T-helper 2 cell treated with Interferon-gamma antibody and Interleukin-4, amounts not matched to agents 100 ng/mL and 5 ng/mL, for 36 hours (primary cell): ENCODE data around the gene BEST4. TPM values are rescaled to one million over a fixed set of nuclear protein-coding genes. Genes with fewer than 3 reads are reported as not detected.

Source experiments
- intact Hi-C: fragments of 100-400 bp; cut with micrococcal nuclease; formaldehyde crosslinking; loops from one replicate; pipeline ENCODE4 v1.15.1; 2023
- total RNA-seq: library from RNA; stranded (reverse); gene quantifications from 2 replicates; pipeline ENCODE4 v1.2.3, GENCODE V29; 2022

BEST4 gene
- total RNA-seq, 1 donor from 2014 or later, result 0.55 TPM

DNA sequence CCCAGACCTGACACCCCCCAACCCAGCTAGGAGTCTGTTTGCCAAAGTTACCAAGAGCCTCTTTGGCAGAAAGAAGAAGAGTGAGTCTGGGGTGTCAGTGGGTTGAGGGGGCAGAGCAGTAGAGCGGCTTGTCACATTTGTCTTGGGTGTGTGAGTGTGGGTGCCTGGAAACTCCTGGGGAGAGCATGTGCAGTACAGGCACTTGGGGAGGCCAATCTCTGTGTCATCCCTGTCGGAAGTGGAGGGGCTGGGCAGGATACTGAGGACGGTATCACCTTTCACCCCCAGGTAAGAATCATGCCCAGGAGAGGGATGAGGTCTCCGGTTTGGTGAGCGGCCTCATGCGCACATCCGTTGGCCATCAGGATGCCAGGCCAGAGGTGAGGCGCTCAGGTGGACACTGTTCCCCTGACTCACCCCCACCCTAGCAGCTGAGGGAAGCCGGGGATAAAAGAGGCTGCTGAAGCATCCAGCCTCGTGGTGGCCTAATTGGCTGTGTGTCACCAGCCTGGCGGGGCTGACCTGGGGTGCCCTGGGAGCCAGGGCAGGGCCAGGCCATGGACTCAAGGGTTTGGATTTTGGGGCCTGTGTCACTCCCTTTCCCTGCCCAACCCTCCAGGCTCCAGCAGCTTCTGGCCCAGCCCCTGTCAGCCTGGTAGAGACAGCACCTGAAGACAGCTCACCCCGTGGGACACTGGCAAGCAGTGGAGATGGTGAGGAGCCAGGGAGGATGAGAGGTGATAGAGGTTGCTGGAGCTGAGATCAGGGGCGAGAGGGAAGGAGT is 15.5 kb upstream of the BEST4 start:
- intact Hi-C loops, result loop anchor here (5.0 kb wide), 3 partner anchors 209 to 884 kb away; partner anchors contain the start of genes GPBP1L1, HECTD3, TESK2 and TMEM69

GRCh38 chr1:44803062-44803311 is 15.0 kb upstream of the BEST4 start:
- intact Hi-C loops, result loop anchor here (5.0 kb wide), 3 partner anchors 209 to 884 kb away; partner anchors contain the start of genes GPBP1L1, HECTD3, TESK2 and TMEM69

- intact Hi-C loops, result loop anchor here (5.0 kb wide), 3 partner anchors 210 to 885 kb away; partner anchors contain the start of genes GPBP1L1, HECTD3, TESK2 and TMEM69
These were observed 14.5 kb upstream of the BEST4 start for GRCh38 chr1:44802306-44803061.

DNA sequence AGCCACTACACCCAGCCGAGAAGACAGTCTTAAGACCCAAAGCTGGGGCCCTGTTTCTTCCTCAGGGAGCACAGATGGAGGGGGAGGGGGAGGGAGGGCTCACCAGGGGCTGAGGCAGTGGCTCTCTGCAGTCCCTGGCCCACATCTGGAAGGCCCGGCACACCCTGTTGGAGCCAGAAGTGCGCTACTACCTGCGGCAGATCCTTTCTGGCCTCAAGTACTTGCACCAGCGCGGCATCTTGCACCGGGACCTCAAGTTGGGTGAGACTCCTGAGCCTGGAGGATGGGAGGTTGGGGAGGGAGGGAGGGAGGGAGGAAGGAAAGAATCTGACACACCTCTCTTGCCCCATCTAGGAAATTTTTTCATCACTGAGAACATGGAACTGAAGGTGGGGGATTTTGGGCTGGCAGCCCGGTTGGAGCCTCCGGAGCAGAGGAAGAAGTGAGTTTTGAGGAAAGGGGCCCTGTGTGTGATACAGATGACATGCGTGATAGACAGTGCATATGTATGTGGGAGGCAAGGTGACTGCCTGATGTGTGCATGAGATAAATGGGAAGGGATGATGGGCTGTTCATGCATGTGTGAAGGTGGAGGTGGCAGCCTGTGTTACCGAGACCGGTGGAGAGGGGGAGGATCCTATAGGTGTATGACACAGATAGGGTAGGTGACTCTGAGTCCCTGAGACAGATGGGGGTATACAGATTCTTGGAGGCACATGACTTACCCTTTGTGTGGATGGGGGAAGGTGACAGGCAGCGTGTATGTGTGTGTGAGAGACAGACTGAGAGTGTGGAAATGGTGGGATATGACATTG is 13.7 kb upstream of the BEST4 start:
- intact Hi-C loops, result loop anchor here (1.0 to 5.0 kb wide), 8 partner anchors 8 to 886 kb away; partner anchors contain the start of genes GPBP1L1, HECTD3, NASP and RNU5D-1

GRCh38 chr1:44799770-44800584 is 12.0 kb upstream of the BEST4 start, which contains the start of gene PLK3:
Gene PLK3 (plus strand): TSS chr1:44800377. CDS start chr1:44800464, 87 bp downstream.
- intact Hi-C loops, result loop anchor here (2.0 to 5.0 kb wide), 9 partner anchors 19 to 887 kb away; partner anchors contain the start of genes GPBP1L1, HECTD3, NASP and RNU5D-1

GRCh38 chr1:44798481-44799365 is 10.8 kb upstream of the BEST4 start:
- intact Hi-C loops, result loop anchor here (2.0 to 5.0 kb wide), 2 partner anchors 39 to 504 kb away; no protein-coding TSS in a partner anchor

DNA sequence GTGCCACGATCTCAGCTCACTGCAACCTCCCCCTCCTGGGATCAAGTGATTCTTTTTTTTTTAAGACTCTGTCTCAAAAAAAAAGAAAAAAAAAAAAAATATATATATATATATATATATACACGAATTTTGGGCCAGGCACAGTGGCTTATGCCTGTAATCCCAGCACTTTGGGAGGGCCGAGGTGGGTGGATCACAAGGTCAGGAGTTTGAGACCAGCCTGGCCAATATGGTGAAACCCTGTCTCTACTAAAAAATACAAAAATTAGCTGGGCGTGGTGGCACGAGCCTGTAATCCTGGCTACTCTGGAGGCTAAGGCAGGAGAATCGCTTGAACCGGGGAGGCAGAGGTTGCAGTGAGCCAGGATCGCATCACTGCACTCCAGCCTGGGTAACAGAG is 9.9 kb upstream of the BEST4 start:
- intact Hi-C loops, result loop anchor here (2.0 to 5.0 kb wide), 2 partner anchors 39 to 505 kb away; no protein-coding TSS in a partner anchor

GRCh38 chr1:44792736-44793502 is 4.9 kb upstream of the BEST4 start:
- intact Hi-C loops, result no loop called here

DNA sequence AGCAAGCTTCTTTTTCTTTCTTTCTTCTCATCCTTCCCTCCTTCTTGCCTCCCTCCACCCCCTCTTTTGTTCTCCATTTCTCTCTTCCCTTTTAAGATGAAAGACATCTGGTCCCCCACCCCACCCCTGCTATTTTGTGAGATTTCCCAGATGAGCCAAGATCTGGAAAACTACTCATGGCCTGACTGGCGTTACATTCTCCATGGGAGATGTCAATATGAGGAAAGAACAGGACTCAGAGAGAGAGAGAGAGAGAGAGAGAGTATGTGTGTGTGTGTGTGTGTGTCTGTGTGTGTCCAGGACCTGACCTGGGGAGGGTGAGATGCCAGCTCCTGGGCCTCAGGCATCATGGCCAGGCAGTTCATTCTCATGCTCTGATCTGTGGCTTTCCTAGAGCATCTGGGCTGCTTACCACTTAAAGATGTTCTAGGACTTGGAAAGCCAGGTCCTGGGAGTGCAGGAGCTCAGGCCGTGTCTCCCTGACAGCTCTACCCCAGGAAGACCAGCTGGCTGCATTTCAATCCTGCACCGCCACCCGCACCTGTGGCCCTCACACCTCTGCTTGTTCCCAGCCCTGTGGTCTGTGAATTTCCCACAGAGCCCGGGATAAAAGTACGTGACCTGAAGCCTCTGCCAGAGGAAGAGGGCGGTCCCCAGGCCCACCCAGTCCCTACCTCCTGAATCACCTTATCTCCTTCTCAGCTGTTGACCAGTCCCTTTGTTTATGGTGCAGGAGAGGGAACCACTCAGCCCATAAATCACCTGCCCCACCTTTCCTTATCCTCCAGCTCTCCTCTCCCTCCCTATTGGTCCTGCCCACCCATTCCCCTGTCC is 3.2 kb upstream of the BEST4 start:
- intact Hi-C loops, result no loop called here

DNA sequence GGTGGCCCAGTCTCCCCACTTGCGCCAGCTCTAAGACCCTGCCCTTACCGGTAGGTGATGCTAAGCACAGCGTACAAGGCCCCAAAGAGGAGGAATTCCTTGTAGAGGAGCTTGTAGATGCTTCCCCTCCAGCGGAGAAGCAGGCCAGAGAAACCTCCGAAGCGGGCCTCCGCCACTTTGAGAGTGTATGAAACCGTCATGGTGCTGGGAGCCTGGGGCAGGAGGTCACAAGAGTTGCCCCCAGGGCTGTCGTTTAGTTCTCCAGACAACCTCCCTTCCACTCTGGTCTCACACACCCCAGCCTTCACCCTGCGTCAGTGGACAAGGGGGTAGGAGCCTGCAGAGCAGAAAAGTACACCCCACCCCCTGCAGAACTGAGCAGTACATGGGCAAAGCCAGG is 464 bp downstream of the BEST4 start:
- intact Hi-C loops, result loop anchor here (5.0 kb wide), 1 partner anchor 225 kb away; the partner anchor contains the start of genes HECTD3 and UROD

DNA sequence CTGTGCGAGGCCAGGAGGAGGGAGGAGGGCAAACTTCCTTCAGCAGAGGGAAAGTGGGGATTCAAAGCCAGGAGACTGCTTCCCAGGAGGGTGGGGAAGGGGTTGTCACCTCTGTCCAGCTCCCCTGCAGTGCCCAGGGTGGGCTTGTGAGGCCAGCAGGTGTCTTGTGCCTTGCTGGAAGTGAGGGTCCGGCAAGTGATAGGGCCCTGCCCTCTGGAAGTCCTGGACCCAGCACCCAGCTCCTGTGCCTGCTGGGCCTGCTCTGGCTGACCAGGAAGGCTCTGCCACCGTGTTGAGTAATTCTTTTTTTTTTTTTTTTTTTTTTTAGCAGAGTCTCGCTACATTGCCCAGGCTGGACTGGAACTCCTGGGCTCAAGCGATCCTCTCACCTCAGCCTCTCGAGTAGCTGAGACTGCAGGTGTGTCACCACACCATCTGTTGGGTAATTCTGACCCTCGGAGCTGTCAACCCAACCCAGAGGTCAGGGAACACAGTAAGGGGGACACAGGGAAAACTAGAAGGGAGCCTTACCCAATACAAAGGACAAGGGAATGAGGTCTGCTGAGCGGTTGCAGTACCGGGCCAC is 1.0 kb downstream of the BEST4 start:
- intact Hi-C loops, result loop anchor here (1.0 to 5.0 kb wide), 2 partner anchors 32 to 225 kb away; partner anchors contain the start of genes HECTD3 and UROD

DNA sequence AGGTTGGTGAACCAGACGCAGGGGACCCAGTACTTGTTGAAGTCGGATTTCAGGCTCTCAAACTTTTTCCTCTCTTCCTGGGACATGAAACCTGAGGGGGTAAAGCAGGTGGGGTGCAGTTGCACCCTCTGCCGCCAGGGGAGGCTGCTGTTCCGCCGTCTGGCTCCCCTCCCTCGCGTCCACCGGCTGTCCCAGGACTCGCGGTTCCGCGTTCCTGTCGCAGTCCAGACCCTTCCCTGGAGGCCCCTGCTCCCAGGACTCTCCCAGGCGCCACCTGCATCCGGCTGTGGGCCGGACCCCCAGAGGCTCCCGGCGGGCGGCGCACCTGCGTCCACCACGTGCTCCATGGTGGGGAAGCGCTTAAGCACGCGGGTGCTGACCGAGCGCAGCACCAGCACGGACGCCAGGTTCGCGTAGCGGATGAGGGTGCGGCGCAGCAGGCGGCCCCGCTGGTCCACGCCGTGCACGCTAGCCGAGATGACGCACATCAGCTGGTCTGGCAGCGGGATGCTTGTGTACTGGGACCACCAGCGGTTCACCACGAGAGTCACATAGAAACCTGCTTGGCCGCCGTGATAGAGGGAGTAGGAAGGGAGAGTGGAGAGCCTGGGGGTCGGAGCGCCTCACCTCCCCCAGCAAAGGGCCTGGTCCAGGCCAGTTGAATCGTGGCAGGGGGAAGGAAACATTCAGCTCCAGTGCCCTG is 1.7 kb downstream of the BEST4 start:
- intact Hi-C loops, result loop anchor here (1.0 to 5.0 kb wide), 2 partner anchors 33 to 226 kb away; partner anchors contain the start of genes HECTD3 and UROD

DNA sequence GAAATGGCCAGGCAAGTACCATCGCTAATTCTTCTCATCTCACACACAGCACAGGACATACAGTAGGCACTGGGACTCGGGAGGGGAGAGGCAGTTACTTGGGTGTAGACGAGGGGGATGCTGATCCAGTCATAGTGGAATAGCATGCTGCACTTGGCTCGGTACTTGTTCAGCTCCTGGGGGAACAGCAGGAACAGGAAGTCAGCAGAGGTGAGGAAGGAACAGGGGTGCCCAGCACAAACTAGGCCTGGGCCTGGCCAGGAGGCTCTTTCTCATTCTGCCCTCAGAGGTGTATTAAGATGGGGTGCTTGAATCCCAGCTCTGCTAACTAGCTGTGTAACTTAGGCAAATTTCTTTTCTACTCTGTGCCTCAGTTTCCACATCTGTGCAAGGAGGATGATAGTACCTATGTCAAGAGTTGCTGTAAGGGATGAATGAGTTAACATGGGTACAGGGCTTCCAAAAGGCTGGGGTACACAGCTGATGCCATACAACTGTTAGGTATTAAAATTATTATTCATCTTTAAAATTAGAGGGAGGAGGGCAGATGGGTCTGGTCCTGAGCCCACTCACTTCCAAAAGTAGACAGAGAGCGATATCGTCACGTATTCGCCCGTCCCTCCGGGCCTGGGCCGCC is 2.4 kb downstream of the BEST4 start:
- intact Hi-C loops, result loop anchor here (1.0 to 5.0 kb wide), 2 partner anchors 34 to 227 kb away; partner anchors contain the start of genes HECTD3 and UROD

DNA sequence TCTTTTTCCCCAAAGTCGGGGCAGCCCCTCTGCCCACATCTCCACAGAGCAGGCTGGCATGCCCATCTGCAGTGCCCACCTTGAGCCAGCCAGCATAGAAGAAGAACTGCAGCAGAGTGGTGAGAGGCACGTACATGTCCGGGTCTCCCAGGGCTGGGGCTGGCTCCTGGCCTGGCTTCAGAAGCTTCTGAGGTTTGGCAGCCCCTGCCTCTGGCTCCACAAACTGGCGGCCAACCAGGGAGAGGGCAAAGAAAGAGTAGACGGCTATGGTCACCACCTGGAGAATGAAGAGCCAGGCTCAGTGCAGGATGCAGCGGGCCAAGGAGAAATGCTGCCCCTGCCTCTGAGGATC is 3.0 kb downstream of the BEST4 start:
- intact Hi-C loops, result loop anchor here (5.0 kb wide), 1 partner anchor 227 kb away; the partner anchor contains the start of genes HECTD3 and UROD
